Measurements from ENCODE around the gene PLCXD3.

PLCXD3 gene

DNA sequence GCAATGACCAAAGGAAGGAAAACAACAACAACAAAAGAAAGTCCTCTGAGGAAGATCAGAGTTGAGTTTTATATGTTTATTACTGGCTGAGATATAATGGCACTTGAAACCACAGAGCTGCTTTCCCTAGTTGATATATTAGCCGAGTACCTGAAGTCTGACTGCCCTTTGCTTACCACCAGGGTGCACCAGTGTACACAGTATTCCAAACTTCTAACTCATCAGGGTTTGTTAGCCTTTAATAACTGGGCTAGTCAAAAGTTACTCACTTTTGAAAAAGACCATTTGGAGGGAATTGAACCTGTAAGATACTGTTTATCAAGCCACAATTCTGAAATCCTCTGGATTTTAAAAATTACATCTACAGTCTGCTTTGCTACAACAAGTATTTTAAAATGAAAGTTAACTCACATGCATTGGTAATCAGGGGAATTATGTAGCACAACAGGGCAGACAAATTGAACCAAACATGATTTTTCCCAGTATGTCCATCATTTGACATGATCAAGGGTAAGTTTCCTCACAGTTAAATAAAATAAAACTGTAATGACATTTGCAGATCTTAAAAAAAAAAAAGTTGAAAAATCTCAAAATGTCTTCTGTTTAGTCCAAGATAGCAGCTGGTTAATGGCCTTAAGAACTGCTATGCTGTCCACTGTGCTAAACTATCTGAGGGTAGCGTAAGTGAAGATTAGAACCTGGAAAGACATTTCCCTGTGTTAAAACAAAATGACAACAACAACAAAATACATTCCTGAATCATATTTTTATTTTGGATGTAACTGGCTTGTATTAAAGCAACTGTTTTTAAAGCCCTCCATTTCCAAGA is 239.8 kb downstream of the PLCXD3 start:
- TF ChIP-seq, protein P1, sequence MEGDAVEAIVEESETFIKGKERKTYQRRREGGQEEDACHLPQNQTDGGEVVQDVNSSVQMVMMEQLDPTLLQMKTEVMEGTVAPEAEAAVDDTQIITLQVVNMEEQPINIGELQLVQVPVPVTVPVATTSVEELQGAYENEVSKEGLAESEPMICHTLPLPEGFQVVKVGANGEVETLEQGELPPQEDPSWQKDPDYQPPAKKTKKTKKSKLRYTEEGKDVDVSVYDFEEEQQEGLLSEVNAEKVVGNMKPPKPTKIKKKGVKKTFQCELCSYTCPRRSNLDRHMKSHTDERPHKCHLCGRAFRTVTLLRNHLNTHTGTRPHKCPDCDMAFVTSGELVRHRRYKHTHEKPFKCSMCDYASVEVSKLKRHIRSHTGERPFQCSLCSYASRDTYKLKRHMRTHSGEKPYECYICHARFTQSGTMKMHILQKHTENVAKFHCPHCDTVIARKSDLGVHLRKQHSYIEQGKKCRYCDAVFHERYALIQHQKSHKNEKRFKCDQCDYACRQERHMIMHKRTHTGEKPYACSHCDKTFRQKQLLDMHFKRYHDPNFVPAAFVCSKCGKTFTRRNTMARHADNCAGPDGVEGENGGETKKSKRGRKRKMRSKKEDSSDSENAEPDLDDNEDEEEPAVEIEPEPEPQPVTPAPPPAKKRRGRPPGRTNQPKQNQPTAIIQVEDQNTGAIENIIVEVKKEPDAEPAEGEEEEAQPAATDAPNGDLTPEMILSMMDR (IDR thresholded peaks at IDR 0.05) = peak; percentile 80

DNA sequence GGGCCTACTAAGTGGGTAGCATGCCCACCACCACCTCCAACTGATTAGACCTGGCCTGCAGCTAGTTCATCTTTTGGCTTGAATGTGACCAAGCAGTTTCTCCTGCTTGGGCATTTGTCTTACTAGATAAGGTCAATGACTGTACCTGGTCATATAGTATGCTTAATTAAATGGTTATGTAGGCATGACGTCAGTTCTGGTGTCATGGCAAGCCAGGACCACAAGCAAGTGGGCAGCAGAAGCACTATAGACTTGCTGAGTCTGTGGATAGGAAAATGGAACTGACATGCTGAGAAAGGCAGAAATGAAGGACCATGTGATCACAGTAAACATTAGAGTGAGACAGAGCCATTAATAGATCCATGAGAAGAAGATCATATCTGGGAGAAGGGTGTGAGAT is 241.5 kb downstream of the PLCXD3 start:
- TF ChIP-seq, protein P1 (IDR thresholded peaks at IDR 0.05) = no peak

DNA sequence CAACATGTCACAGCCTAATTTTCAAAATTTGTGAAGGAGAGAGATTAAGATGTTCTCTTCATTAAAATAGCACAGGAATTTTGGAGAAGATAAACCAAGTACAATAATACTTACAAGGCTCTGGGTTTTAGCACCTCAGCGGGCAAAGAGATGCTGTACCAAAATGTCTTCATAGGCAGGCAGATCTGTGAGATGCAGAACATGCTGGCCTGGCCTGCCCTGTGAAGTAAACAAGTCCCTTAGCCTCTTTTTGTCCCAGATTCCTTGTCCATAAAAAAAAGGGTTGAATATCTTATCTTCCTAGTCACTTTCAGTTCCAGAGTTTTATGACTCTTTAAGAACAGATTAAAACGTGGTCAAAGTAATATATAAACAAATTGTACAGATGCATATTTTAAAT is 244.0 kb downstream of the PLCXD3 start:
- TF ChIP-seq, protein P1 (IDR thresholded peaks at IDR 0.05) = no peak

DNA sequence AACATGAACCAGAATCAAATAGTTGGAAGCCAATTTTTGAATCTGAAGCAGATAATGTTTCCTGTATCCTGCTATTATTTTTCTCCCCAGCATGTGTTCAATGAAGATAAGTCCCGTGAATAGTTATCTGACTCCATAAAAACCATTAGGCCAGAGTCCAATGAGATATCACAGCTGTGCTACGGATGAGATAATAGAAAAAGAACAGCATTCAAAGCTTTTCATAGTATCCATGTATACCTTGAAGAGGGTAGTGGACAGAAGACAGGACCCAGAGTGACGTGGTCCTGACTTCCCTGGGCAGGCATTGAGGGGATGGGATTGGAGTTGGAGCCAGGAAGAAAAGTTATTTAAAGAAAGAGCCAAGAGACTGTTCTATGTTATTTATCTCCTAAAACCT is 246.4 kb downstream of the PLCXD3 start:
- TF ChIP-seq, protein P1 (IDR thresholded peaks at IDR 0.05) = no peak

DNA sequence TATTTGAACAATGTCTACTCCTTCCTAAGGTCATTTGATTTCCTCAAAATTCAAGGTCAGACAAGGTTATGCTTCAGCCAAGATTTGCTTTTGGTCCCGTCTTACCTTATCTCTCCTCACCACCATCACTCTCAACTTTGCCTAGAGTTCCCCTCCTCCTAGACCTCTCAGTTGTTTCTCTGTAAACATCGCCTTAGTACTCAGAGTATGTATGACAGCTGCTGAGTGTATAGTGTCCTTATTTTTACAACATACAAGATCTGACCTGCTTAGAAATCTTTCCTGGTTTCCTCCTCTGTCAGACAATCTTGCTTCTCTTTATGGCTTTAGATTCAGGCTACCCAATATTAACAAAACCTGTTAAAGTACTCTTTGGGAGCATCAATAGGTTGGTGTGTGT is 247.1 kb downstream of the PLCXD3 start:
- TF ChIP-seq, protein P1 (IDR thresholded peaks at IDR 0.05) = no peak

Data from LNCAP (cell line).